ENCODE data around the gene KCNQ2. TPM values are rescaled to one million over a fixed set of nuclear protein-coding genes. Genes with fewer than 3 reads are reported as not detected.

Gene KCNQ2
- total RNA-seq, 2 donors from 2014 or later = 0.19 to 0.27 TPM

- Histone ChIP-seq H3K4me3 (no peak overlapping the region), H3K9me3 (no peaks in the 10 kb centered on the region), H3K27me3 (no peaks in the 10 kb centered on the region), H3K36me3 (no peaks in the 10 kb centered on the region), H3K27ac (no peak overlapping the region), H3K4me1 (no peaks in the 10 kb centered on the region), H3K9ac (ENCODE audit: low read depth in 2 of 2, low read length in 2 of 2) (no peak overlapping the region)
- DNase-seq = no peak
- intact Hi-C loops (cut with DNase I) = no loop called here
- TF ChIP-seq CTCF (IDR thresholded peaks at IDR 0.05) = no peak
Observed at GRCh38 chr20:63369724-63370617, 102.5 kb downstream of the KCNQ2 start.

- intact Hi-C loops (cut with DNase I) = no loop called here
- no peaks in the 10 kb centered on the region for H3K36me3 ChIP-seq
- no peaks in the 10 kb centered on the region for H3K4me1 ChIP-seq
- H3K9me3 ChIP-seq = no peaks in the 10 kb centered on the region
- no peaks in the 10 kb centered on the region for H3K27me3 ChIP-seq
- DNase-seq = no peak
- no peak overlapping the region for H3K9ac ChIP-seq (ENCODE audit: low read depth in 2 of 2, low read length in 2 of 2)
- H3K4me3 ChIP-seq = no peak overlapping the region
- no peak for TF ChIP-seq CTCF (IDR thresholded peaks at IDR 0.05)
- no peak overlapping the region for H3K27ac ChIP-seq
Observed at GRCh38 chr20:63369024-63369530, 103.4 kb downstream of the KCNQ2 start.

GRCh38 chr20:63368151-63368550, 104.3 kb downstream of the KCNQ2 start:
- Histone ChIP-seq H3K9ac (ENCODE audit: low read depth in 2 of 2, low read length in 2 of 2) (no peak overlapping the region), H3K27ac (no peak overlapping the region), H3K27me3 (no peaks in the 10 kb centered on the region), H3K4me3 (no peak overlapping the region), H3K36me3 (no peaks in the 10 kb centered on the region), H3K9me3 (no peaks in the 10 kb centered on the region), H3K4me1 (no peaks in the 10 kb centered on the region)
- intact Hi-C loops (cut with DNase I) = no loop called here
- no peak for DNase-seq
- TF ChIP-seq CTCF (IDR thresholded peaks at IDR 0.05) = no peak

GRCh38 chr20:63367446-63368055, 104.9 kb downstream of the KCNQ2 start:
- no peak overlapping the region for H3K9ac ChIP-seq (ENCODE audit: low read depth in 2 of 2, low read length in 2 of 2)
- intact Hi-C loops (cut with DNase I) = no loop called here
- TF ChIP-seq CTCF (IDR thresholded peaks at IDR 0.05) = no peak
- no peak for DNase-seq
- no peaks in the 10 kb centered on the region for H3K27me3 ChIP-seq
- H3K27ac ChIP-seq = no peak overlapping the region
- H3K36me3 ChIP-seq = no peaks in the 10 kb centered on the region
- H3K4me3 ChIP-seq = no peak overlapping the region
- no peaks in the 10 kb centered on the region for H3K9me3 ChIP-seq
- H3K4me1 ChIP-seq = no peaks in the 10 kb centered on the region

- Histone ChIP-seq H3K4me3 (no peak overlapping the region), H3K27me3 (peaks cover 4% of the 10 kb centered on the region), H3K9ac (ENCODE audit: low read depth in 2 of 2, low read length in 2 of 2) (no peak overlapping the region), H3K4me1 (no peaks in the 10 kb centered on the region), H3K9me3 (no peaks in the 10 kb centered on the region), H3K27ac (no peak overlapping the region), H3K36me3 (no peaks in the 10 kb centered on the region)
- no peak for DNase-seq
- TF ChIP-seq CTCF (IDR thresholded peaks at IDR 0.05) = no peak
- intact Hi-C loops (cut with DNase I) = no loop called here
Observed at GRCh38 chr20:63366390-63367365, 105.8 kb downstream of the KCNQ2 start.
